Activated CD8-positive, alpha-beta memory T cell treated with anti-CD3 and anti-CD28 coated beads for 1 hour (primary cell): ENCODE results near the gene IL13RA2.

Source experiments
- DNase-seq, 2 donors: peaks; one replicate each; pipeline ENCODE4 v3.0.0-alpha.2; 2020; ENCODE audit warnings: low read depth in 1 of 2; ENCODE audit errors: extremely low read depth in 1 of 2

IL13RA2 gene, protein sequence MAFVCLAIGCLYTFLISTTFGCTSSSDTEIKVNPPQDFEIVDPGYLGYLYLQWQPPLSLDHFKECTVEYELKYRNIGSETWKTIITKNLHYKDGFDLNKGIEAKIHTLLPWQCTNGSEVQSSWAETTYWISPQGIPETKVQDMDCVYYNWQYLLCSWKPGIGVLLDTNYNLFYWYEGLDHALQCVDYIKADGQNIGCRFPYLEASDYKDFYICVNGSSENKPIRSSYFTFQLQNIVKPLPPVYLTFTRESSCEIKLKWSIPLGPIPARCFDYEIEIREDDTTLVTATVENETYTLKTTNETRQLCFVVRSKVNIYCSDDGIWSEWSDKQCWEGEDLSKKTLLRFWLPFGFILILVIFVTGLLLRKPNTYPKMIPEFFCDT

GRCh38 chrX:115017455-115017854 lies at the start of gene IL13RA2:
Gene IL13RA2, minus strand, starts transcription at chrX:115017616. Its CDS starts 347 bp downstream, at chrX:115017269.
- DNase-seq = no peak

DNA sequence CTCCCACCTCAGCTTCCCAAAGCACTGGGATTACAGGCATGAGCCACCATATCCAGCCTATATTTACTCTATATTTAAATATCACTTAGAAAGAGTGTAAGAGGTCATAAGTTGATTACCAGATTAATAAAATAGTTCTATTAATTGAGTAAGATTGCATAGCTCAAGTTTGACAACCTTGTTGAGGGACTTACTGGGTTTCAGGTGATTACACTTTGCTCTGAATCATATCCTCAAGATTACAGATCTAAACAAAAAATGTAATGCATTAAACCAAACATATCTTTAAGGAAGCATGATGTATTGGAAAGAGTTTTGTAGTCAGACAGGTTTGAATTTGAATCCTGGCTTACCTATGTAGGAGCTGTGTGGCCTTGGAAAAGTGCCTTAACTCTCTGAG lies 47.9 kb upstream of the IL13RA2 start:
- DNase-seq = no peak

- DNase-seq = no peak
Observed at GRCh38 chrX:115060013-115060412, 42.6 kb upstream of the IL13RA2 start.

DNA sequence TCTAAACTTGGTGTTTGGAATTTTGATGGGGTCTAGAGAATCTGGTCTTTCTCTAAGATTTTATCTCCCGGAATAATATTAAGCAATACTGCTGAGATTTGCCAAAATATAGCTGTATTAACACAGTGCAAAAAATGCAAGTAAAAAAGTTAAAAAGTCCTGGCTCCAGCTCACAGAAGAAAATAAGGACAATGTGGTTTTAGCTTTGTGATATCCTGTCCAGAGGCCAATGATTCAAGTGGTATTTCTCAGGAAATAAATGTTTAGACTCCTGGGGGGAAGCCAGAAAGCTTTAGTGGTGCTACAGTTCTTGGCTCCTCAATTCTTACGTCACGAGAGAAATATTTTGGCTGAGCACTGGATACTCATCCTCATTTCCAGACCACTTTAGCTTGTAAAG lies 40.9 kb upstream of the IL13RA2 start:
- DNase-seq = no peak

- DNase-seq = no peak
Observed at GRCh38 chrX:115054876-115055275, 37.5 kb upstream of the IL13RA2 start.

GRCh38 chrX:115053223-115053622 lies 35.8 kb upstream of the IL13RA2 start:
- no peak for DNase-seq

GRCh38 chrX:115047715-115048114 lies 30.3 kb upstream of the IL13RA2 start:
- DNase-seq = no peak

GRCh38 chrX:115047181-115047580 lies 29.8 kb upstream of the IL13RA2 start:
- DNase-seq = no peak

GRCh38 chrX:115040417-115040816 lies 23.0 kb upstream of the IL13RA2 start:
- DNase-seq = no peak

- DNase-seq = no peak
Observed at GRCh38 chrX:115038406-115038805, 21.0 kb upstream of the IL13RA2 start.

- DNase-seq = no peak
Observed at GRCh38 chrX:115036029-115036428, 18.6 kb upstream of the IL13RA2 start.

DNA sequence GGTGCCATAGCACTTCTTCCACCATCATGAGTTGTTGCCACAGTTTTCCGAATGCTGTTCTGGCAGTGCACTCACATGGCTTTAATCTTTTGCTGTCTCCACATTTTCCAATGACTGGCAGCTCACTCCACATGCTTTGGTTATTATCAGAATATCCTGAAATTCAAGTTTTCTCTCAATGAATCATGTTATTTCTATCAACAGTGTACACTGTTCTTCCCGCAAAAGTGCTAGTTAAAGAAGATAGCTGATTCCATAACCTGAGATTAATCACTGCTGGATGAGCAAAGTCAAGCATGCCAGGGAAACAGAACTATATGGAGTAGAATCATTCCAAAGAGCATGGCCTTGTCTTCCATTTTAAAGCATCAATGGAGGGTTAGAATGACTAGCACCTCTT lies 14.6 kb upstream of the IL13RA2 start:
- DNase-seq = no peak

GRCh38 chrX:115030625-115031024 lies 13.2 kb upstream of the IL13RA2 start:
- no peak for DNase-seq

- DNase-seq = no peak
Observed at GRCh38 chrX:115029869-115030570, 12.6 kb upstream of the IL13RA2 start.

- no peak for DNase-seq
Observed at GRCh38 chrX:115029440-115029839, 12.0 kb upstream of the IL13RA2 start.

GRCh38 chrX:115023811-115024210 lies 6.4 kb upstream of the IL13RA2 start:
- no peak for DNase-seq

DNA sequence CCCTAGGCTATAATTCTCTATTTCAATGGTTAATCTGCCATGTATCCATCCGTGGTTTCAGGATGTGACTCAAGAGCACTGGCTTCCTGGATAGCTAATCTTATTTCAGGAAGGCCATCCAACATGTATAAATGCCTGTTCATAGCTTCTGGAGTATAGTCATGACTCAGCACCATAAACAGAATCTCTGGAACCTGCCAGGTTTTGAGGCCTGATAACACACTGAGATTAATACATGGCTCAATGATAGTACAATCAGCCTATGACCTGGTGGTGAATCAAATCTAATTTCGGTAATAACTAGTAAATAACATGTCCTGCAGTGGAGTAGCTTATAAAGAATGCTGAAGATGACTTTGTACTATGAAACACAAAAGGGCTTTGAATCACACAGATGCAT lies 5.7 kb upstream of the IL13RA2 start:
- DNase-seq = no peak

DNA sequence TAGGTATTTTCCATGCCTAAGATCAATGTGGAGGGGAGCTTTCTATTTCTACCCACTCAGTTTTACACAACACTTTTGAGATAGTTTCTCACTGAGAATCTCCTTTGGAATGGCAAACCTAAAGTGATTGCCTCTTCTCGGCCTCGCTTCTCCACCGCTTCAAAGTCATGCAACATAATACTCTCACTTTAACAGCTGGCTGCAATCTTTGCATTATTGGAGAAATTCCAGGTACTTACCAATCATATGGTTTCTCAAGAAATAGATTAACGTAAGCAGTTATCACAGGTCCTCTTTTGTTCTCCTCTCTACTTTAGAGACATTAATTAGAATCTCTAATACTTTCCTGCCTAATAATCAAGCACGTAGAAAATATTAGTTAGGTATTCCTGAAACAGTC lies 3.7 kb upstream of the IL13RA2 start:
- DNase-seq = no peak

DNA sequence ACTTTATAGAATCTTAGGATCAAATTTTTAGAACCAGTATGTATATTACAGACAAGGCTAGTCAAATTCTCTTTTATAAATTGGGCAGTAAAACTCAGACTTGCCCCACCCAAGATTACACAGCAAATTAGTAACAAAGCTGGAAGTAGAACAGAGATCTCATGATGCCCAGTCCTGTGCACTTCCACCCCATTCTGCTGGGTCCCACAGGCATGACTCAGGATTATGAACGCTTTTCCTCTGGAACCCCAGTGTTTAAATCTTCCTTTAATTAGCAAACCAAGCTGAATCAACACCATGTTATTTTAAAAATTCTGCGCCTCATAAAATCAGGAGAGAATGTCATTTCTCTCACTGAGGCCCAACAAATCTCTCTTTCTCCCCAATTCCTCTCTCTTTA lies 1.5 kb upstream of the IL13RA2 start:
- no peak for DNase-seq

DNA sequence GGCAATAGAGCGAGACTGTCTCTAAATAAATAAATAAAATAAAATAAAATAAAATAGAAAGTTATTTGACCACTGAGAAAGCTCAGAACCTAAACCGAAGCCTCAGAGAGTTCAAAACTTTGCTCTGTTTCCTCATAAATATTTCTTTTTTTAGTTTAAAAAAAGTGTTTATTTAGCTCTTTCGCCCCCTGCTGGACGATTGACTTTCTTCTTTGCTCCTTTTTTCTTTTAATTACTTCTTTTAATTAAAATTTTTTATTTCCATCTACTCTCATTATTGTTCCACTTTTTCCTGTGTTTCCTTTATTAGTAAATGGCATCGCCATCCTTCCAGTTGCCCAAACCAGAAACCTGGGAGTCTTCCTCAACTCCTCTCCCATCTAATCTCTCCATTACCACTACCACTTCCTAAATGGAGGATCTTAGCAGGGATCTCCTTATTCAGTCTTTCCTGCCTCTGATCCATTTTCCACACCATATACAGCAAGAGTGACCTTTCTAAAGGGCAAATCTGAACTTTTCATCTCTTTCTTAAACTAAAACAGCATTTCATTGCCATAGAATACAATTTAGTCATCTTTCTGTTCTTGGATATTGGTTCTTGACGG lies 728 bp upstream of the IL13RA2 start:
- DNase-seq = no peak

DNA sequence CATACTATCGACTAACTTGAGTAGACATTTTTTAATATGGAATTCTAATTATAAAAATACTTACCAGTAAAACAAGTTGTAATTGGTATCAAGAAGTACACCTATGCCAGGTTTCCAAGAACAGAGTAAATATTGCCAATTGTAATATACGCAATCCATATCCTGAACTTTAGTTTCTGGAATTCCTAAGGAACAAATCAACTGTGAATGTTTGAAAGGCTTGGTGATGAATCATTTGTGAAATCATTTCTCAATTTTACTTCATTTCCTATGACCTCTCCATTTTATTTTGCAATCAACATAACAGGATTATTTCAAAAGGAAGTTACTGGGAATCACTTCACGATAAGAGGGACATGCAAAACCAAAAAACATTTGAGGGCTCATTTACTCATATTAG lies 3.7 kb downstream of the IL13RA2 start:
- DNase-seq = no peak

- no peak for DNase-seq
Observed at GRCh38 chrX:115011428-115011827, 6.0 kb downstream of the IL13RA2 start.
